ENCODE measurements around the gene ITPKA.
A peak's percentile ranks its signal among the peaks of the same experiment; 100 is the strongest.

ITPKA gene

DNA sequence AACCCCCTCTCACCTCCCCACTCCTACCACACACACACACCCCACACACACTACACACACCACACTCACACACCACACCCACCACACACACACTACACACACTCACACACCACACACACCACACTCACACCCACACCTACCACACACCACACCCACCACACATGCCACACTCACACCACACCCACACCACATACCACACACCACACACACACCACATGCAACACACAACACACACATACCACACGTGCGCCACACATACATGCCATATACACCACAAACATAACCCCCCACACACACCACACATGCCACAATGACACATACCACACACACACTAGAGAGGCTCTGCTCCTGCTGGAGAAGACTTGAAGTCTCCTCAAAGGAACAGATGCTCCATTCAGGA lies 5.9 kb upstream of the ITPKA start:
- no peak for DNase-seq (ENCODE audit: low read depth, low spot score)
- H3K27ac ChIP-seq = no peak overlapping the region

DNA sequence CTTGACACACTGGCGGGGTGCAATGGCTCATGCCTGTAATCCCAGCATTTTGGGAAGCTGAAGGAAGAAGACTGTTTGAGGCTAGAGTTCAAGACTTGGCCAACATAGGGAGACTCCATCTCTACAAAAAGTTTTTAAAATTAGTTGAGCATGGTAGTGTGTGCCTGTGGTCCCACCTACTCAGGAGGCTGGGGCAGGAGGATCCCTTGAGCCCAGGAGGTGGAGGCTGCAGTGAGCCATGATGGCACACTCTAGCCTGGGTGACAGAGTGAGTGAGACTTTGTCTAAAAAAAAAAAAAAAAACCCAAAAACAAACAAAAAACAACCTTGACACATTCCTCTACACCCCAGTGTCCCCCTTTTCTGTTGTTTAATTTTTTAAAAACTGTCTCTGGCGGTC lies 4.0 kb upstream of the ITPKA start:
- H3K27ac ChIP-seq = peak overlapping the region; percentile 68
- DNase-seq (ENCODE audit: low read depth, low spot score) = no peak

DNA sequence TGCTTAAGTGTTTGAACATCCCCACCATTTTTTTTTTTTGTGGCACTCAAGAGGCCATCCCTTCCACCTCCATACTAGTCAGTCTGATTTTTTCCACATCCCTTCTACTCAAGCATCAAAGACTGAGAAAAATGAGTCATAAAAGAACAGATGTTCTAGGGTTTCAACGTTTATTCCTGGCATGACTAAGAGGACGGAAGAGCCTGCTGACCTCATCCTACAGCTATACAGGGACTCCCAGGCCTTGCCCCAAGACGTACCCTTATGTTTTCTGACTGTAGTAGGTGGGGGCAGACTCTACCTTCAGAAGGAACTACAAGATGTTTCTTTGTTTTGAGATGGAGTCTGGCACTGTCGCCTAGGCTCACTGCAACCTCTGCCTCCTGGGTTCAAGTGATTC lies 3.3 kb upstream of the ITPKA start:
- peak; percentile 84 for DNase-seq (ENCODE audit: low read depth, low spot score)
- peak overlapping the region; percentile 68 for H3K27ac ChIP-seq

DNA sequence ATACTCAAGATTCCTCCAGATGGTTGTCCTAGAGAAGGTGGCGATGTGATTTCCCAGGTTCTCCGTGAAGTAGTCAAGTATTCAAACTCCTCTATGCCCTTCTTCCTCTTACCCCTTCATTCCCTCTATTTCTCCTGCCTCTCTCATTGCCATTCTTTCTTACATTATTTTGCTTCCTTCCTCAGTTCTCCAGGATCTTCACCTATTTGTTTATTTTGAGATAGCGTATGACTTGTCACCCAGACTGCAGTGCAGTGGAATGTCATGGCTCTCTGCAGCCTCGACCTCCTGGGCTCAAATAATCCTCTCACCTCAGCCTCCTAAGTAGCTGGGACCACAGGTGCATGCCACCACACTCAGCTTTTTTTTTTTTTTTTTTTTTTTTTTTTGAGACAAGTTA lies 1.8 kb upstream of the ITPKA start:
- H3K27ac ChIP-seq = no peak overlapping the region
- no peak for DNase-seq (ENCODE audit: low read depth, low spot score)

DNA sequence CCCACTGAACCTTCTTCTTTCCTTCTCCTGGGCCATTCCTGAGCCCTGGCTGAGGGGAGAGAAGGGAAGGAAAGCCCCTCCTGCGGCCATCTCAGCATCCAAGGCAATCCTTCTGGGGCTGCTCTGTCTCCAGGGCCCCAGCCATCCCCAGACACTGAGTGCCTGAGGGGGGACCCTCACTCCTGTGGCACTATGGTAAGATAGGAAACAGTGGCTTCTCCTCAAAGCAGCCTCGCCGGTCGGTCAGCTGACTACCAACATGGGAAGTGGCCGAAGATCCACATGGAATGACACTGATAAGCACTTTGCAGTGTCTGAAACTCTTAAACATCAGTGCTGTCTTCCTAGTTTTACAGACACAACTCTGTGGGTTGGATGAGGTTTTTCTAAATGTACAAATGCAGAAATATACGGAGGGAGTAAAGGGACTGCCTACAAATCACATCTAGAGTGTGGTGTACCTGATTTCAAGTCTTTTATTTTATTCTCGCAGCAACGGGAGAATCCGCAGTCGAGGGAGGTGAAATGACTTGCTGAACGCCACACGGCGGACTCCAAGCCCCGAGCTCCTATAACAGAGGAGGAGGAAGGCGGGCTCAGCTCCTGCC lies 973 bp upstream of the ITPKA start:
- H3K27ac ChIP-seq = peak overlapping the region; percentile 6
- no peak for DNase-seq (ENCODE audit: low read depth, low spot score)

DNA sequence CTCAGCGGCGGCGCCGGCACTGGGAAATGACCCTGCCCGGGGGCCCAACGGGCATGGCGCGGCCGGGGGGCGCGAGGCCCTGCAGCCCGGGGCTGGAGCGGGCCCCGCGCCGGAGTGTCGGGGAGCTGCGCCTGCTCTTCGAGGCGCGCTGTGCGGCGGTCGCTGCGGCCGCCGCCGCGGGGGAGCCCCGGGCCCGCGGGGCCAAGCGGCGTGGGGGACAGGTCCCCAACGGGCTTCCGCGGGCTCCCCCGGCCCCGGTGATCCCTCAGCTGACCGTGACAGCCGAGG lies 172 bp downstream of the ITPKA start:
- H3K27ac ChIP-seq = no peak overlapping the region
- DNase-seq (ENCODE audit: low read depth, low spot score) = no peak

DNA sequence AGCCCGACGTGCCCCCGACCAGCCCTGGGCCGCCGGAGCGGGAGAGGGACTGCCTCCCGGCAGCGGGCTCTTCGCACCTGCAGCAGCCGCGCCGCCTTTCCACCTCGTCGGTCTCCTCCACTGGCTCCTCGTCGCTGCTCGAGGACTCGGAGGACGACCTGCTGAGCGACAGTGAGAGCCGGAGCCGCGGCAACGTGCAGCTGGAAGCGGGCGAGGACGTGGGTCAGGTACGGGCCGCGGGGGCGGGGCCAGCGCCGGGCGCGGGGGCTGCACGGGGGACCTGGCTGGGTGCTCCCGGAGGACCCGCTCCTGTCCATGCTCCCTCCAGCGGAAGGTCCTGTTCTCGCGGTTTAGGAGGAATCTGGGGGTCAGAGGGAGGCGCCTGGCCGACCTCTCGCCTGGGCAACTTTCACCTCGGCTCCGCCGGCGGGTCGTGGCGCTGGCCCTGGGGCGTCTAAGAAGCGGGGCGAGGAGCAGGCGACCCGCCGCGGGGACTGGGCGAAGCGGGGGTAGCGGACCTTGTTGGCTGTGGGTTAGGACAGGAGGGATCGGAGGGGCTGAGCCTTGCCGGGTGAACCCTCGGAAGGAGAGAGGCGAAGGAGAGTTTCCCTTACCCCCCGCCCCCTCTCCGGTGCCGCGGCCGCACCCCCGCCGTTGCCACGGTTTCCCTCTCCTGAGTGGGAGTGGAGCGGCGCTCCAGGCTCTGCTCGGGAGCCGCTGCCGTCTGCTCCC lies 682 bp downstream of the ITPKA start:
- no peak overlapping the region for H3K27ac ChIP-seq
- no peak for DNase-seq (ENCODE audit: low read depth, low spot score)

DNA sequence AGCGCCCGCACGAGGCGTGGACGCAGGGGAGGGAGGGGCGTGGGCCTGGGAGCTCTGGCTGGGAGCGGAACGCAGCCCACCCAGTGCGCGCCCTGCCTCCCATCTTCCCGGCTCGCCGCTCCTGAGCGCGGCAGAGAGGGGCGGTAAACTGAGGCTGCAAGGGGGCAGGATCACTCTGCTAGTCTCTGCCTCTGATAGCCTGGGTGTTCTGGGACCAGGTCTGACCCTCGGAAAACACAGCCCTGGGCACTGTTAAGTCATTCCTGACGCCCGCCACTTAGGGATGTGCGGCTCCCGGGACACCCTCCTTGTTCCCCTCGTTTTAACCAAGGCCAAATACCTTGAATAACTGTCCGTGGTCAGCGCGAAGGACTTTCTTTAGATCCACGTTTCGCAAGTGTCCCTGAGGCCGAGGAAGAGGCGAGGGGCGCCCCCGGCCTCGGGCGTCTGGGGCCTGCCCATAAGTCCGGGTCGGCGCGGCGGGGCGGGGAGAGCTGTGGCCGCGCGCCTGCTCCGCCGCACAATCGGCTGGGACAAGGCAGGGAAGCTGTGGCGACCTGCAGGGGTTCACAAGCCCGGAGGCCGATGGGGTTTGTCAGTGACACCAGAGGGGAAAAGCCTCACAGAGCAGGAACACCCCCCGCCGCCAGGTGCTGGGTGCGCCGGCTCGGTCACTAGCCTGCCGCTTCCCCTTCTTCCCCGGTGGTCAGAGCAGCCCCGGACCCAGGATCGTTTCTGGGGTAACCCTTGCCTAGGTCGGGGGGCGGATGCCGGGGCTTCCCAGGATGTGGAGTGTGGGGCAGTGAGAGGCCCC lies 1.5 kb downstream of the ITPKA start:
- no peak overlapping the region for H3K27ac ChIP-seq

DNA sequence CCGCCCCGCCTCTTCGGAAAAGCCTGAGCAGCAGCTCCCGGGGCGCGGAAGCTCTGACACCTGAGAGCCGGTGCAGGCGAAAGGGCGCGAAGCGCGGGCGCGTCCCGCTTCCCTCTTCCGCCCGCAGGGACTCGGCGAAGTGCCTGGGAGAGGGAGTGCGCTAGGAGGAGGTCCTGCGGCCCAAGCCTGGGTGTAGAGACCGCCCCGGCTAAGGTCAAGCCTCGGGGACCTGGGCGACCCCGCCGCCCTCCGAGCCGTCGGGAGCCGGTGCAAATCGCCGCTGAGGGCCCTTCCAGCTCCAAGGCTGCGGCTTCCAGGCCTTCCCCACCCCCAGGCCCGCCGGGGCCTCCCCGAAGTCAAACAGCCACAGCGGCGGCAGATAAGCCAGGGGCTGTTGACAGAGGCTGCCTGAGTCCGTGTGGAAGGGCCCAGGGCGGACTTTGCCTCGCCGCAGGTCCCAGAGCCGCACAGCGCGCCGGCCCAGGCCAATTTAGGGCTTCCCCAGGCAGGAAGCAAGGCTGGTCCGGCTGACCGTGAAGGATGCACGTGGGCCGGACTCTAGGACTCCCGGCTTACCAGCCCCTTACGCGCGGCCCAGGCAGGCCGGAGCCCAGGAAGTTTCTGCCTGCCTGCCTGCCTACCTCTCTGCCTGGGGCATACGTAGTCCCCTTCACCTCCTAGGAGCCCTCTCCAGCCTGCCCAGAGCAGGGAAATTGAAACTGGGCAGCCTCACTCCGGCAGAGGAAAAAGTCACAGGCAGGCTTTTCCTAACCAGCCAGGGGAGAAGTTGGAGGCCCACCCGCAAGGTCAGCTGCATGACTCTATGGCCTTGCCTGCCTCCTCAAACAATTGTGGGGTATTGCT lies 2.3 kb downstream of the ITPKA start:
- DNase-seq (ENCODE audit: low read depth, low spot score) = no peak
- H3K27ac ChIP-seq = no peak overlapping the region

More for the DNA sequence above, 1.5 kb downstream of the ITPKA start:
- DNase-seq (ENCODE audit: low read depth, low spot score) = no peak

DNA sequence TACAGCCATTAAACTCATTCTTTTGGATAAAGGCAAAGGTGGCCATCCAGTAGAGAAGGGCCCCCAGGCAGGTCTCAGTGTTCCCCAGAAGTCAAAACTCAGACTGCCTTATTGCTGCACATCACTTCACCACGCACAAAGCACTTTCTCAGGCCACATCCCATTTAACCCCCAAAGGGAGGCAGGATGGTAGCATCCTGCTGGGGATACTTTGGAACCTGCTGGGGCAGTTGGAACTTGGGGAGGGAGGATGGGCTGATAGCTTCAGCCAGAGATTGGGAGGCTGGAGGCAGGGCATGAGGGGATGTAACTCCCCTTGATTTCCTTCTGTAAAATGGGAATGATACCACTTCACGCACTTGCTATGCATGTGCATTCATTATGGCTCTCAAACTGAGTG lies 5.0 kb downstream of the ITPKA start:
- DNase-seq (ENCODE audit: low read depth, low spot score) = no peak

DNA sequence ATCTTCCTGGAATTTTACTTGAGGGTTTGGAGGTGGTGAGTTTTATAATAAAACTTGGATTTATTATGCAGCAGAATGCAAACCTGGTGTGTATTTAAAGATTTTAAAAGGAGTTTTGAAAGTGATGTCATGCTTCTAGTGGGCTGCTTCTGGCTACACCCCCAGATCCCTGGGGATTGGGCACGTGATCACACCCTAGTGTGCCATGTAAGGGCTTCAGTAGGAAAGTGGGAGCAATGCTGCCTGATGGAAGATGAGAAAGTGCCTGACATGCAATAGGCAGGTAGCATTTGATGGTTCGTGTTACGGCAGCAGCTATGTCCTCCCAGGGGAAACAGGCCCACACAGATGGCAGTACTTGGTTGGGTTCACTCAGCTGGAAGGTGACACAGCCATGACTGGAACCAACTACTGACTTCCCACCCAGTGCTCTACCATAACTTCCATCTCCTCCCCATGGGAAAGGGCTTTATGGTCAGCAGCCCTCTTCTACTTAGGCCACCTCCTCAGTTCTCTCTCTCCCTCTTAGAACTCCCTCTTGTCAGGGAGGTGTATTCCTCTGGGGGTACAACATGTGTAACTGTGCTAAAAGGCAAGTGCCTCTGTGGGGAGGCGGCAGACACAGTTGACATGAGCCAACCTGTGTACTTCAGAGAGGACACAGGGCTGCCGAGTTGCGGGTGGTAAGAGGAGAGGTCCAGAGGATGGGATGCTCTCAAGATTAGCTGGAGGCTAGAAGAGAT lies 5.6 kb downstream of the ITPKA start:
- H3K27ac ChIP-seq = no peak overlapping the region
- no peak for DNase-seq (ENCODE audit: low read depth, low spot score)

More for the DNA sequence above, 5.0 kb downstream of the ITPKA start:
- H3K27ac ChIP-seq = no peak overlapping the region

DNA sequence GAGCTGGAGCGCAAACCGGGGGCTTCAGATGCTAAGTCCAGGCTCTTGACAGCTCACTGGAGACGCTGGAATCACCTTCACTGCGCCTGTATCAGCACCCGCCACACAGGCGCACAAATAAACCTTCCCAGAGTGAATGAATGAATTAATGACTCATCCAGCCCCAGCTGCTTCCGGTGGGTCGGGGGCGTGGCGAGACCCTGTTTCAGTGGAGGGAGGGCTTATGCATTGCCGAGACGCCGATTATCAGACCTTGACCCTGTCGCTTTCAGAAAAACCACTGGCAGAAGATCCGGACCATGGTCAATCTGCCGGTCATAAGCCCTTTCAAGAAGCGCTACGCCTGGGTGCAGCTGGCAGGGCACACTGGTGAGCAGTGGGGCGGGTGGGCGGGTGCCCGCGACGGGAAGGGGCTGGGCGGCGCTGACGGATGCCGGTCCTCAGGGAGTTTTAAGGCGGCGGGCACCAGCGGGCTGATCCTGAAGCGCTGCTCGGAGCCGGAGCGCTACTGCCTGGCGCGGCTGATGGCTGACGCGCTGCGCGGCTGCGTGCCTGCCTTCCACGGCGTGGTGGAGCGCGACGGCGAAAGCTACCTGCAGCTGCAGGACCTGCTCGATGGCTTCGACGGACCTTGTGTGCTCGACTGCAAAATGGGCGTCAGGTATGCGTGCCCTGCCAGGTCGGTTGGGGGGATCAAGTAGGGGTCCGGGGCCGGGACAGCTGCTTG lies 7.7 kb downstream of the ITPKA start:
- no peak overlapping the region for H3K27ac ChIP-seq
- DNase-seq (ENCODE audit: low read depth, low spot score) = no peak

DNA sequence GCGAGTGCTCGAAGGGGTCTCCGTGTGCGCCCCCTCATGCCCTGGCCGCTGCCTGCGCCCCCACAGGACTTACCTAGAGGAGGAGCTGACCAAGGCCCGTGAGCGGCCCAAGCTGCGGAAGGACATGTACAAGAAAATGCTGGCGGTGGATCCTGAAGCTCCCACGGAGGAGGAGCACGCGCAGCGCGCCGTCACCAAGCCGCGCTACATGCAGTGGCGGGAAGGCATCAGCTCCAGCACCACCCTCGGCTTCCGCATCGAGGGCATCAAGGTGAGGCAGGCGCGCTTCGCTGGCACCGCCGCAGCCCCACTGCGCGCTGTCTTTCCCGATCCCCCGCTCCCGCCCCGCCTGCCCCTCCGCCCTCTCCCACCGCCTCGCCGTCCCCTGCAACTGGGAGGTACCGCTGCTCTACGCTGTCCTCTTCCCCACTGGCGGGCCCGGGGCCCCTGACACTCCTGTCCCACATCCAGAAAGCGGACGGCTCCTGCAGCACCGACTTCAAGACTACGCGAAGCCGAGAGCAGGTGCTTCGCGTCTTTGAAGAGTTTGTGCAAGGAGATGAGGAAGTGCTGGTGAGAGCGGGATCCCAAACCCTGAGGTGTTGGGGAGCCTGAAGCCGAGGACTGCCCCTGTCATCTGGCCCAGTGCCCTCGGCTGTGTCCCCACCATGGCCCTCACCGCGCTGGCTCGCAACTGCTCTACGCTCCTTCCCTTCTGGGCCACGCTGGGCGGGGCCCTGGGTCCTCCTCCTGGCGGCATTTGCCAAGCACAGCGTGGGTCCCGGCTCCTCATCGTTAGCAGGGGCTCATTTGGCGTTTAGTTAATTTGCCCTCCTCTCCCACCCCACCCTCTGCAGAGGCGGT lies 8.5 kb downstream of the ITPKA start:
- H3K27ac ChIP-seq = no peak overlapping the region
- no peak for DNase-seq (ENCODE audit: low read depth, low spot score)

DNA sequence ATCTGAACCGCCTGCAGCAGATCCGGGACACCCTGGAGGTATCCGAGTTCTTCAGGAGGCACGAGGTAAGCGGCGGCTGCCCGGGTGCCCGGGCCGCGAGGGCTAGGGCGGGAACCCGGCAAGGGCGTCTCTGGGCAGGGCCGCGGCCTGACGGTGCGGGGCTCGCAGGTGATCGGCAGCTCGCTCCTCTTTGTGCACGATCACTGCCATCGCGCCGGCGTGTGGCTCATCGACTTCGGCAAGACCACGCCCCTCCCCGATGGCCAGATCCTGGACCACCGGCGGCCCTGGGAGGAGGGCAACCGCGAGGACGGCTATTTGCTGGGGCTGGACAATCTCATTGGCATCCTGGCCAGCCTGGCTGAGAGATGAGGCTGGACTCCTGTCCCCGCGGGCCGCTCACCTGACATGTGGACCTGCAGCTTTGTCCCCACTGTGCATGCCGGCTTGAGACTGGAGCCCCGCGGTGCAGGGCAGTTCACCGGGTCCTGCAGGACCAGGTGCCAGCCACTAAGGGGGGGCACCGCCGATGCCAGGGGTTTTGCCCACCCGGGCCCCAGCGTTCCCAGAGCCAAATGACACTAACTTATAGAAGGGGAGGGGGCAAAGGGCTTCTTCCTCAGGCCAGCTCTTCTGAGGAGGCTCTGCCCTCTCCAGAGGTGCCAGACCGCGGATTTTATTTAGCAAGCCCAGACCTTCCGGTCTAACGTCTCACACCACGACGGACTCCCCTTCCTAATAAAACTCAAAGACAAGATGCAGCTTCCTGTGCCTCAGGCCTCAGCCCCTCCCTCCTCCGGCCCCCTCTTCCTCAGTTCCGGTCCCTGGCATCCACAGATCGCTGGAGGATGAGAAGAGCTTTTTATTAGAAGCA lies 9.4 kb downstream of the ITPKA start:
- H3K27ac ChIP-seq = no peak overlapping the region
- DNase-seq (ENCODE audit: low read depth, low spot score) = no peak

DNA sequence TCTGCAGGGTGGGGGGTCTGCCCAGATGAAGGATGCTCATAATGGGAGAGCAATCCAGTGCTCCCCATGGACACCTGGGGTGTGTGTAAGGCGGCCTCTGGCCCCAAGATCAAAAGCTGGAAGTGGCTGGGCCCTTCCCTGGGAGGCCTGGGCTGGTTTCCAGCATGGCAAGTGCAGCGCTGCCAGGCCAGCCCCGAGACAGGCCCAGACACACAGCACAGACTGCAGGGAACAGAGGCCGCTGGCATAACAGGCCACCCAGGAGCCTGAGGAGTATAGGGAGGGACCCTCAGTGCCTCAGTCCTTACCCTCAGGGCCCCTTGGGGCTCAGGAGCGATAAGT lies 10.0 kb downstream of the ITPKA start:
- H3K27ac ChIP-seq = no peak overlapping the region
- no peak for DNase-seq (ENCODE audit: low read depth, low spot score)

DNA sequence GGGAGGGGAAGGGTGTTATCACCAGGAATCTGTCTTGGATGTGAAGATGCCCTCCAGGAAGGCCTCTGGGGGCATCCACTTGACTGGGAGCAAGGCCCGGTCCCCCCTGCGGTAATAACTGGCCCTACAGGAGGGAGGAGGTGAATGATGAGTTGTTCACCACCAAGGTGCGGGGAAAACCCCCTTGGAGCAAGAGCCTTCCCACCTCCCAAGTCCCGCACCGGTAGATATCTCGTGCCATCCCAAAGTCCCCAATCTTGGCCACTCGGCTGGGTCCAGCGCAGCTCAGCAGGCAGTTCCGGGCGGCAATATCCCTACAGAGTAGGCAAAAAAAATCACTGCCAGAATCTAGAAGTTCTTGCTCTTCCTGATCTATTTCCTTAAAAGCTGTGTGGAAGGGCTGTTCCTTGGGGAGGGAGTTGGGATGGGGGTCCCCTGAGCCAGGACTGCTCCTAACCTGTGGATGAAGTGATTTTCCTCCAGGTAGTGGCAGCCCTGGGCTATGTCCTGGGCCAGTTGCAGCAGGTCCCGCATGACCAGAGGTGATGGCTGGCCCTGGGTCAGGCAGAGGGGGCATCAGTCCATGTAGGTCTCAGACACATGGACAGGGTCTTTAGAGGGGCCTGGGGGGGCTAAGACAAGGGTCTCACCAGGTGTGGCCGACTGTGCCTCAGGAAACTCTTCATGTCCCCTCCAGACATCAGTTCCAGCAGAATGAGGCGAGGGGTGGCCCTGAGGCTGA lies 11.2 kb downstream of the ITPKA start:
- H3K27ac ChIP-seq = no peak overlapping the region
- DNase-seq (ENCODE audit: low read depth, low spot score) = no peak

DNA sequence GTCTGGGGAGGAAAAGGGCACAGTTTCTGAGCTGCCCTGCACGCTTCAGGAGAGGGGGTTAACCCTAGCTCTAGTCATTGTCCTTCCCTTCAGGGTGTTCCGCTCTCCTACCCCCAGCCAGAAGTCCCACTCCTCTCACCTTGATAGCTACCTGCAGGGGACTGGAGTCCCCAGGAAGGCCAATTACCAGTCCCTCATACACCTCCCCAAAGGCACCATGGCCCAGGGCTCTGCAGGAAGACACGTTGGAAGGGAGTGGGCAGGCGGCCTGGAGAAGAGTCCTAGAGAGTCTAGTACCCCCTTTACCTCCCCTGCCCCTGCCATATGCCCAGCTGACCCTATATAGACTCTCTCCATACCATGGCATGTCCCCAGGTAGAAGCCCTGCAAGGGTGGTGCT lies 12.1 kb downstream of the ITPKA start:
- no peak overlapping the region for H3K27ac ChIP-seq
- no peak for DNase-seq (ENCODE audit: low read depth, low spot score)
